ENCODE measurements around the gene DDIT4L. TPM values are rescaled to one million over a fixed set of nuclear protein-coding genes. Genes with fewer than 3 reads are reported as not detected.
A peak's percentile ranks its signal among the peaks of the same experiment; 100 is the strongest.
"Not testable (repeated sequence)": the region's sequence is repeated elsewhere in the genome, so short reads cannot be mapped to it uniquely, and the experiment has no call there.

DDIT4L gene, protein sequence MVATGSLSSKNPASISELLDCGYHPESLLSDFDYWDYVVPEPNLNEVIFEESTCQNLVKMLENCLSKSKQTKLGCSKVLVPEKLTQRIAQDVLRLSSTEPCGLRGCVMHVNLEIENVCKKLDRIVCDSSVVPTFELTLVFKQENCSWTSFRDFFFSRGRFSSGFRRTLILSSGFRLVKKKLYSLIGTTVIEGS
- not detected for polyA plus RNA-seq

DNA sequence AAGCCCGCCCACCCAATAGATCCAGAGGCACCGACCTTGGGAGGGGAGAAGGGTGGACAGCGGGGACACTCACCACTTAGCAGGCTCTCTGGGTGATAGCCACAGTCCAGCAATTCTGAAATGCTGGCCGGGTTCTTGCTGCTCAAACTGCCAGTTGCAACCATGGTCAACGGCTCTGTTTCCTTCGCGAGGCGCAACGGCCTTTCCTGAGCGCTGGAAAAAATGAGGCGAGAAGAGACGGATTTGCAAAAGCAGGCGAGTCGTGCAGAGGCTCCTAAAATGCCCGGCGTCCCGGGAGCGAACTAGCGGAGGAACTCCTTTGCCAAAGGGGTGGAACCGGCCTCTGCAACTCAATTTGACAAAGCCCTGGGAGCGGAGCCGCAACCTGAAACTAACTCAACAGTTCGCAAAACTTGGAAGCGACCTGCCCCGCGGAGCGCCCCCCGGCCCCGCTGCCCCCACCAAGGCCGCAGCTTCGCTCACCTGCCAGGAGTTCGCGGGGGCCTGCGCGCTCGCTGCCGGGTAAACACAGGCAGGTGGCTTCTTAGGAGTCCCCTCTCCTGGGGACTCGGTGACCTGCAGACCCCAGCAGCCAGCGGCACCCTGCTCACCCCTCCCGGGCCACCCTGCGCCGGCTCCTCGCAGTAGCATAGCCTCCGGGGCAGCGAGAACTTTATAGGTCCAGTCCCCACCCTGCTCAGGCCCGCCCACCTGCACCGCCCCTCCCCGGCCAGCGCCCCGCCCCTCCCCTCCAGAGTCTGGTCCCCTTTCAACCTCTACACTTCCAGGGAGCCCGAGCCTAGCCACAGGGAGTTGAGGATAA, at the start of gene DDIT4L:
Gene DDIT4L (minus strand): TSS at position 649 of the 823 bp plus-strand sequence. CDS start 485 bp downstream, at position 164.
- Mint-ChIP-seq H3K36me3 (no peaks in the 10 kb centered on the region), H3K4me1 (peaks cover 4 to 11% (median 7%) of the 10 kb centered on the region in 3 donors), H3K27ac (no peak within 1 kb of the TSS), H3K27me3 (peaks cover 30% of the 10 kb centered on the region), H3K4me3 (peak within 1 kb of the TSS; percentile 80 to 92 (median 84)), H3K9me3 (no peaks in the 10 kb centered on the region)

GRCh38 chr4:100240008-100240407, 49.7 kb upstream of the DDIT4L start:
- Mint-ChIP-seq H3K4me3 (no peak overlapping the region), H3K36me3 (no peaks in the 10 kb centered on the region), H3K27ac (no peak overlapping the region), H3K4me1 (peaks cover 0 to 6% (median 4%) of the 10 kb centered on the region in 3 donors), H3K27me3 (peaks cover 2% of the 10 kb centered on the region), H3K9me3 (peaks cover 3 to 4% (median 4%) of the 10 kb centered on the region in 3 donors)

GRCh38 chr4:100224721-100225120, 34.5 kb upstream of the DDIT4L start:
- H3K36me3 Mint-ChIP-seq: peaks cover 2% of the 10 kb centered on the region
- H3K4me3 Mint-ChIP-seq: no peak overlapping the region
- H3K27me3 Mint-ChIP-seq: peaks cover 1% of the 10 kb centered on the region
- peaks cover 0 to 16% (median 11%) of the 10 kb centered on the region in 3 donors for H3K9me3 Mint-ChIP-seq
- no peaks in the 10 kb centered on the region for H3K4me1 Mint-ChIP-seq
- peak overlapping the region in 1 of 3 donors; percentile 7 for H3K27ac Mint-ChIP-seq

DNA sequence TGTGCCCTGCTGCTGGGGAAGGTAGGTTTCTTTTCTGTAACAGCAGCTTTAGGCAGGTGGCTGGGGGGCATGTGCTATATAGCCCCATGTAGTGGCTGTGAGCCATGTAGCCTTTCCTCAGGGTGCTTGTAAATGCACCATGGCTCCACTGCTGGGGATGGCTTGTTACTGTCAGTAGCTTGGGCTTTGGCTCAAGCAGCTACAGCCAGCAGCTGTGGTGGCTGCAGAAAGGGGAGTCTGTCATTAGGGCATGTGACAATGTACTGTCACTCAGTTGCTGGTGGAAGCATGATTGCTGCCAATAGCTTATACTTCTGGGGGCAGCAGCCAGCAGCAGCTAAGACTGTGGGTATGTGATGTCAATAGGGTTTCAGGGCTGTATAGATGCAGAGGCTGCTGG, 33.9 kb upstream of the DDIT4L start:
- Mint-ChIP-seq H3K27ac (peak overlapping the region in 1 of 3 donors; percentile 7), H3K4me3 (no peak overlapping the region), H3K4me1 (no peaks in the 10 kb centered on the region), H3K36me3 (peaks cover 2% of the 10 kb centered on the region), H3K9me3 (peaks cover 0 to 17% (median 16%) of the 10 kb centered on the region in 3 donors), H3K27me3 (peaks cover 3% of the 10 kb centered on the region)

DNA sequence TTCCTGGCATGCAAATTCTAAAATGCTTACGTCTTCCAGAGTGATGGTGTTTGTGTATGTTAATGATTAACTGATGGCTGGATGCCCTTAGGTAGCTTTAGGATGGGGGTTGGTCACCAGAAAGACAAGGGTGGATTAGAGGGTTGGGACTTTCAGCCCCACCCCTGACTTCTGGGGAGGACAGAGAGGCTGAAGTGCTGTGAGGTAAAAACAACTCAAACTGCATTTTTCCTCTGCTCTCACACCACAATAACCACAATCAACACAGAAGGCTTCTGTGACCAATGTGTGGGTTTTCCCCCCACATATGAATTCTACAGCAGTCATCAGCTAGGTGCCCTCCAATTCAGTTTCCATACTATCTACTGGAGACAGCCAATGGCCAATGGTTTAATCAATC, 18.7 kb upstream of the DDIT4L start:
- no peaks in the 10 kb centered on the region for H3K36me3 Mint-ChIP-seq
- peaks cover 12% of the 10 kb centered on the region for H3K27me3 Mint-ChIP-seq
- peaks cover 0 to 6% (median 0%) of the 10 kb centered on the region in 3 donors for H3K4me1 Mint-ChIP-seq
- H3K27ac Mint-ChIP-seq: no peak overlapping the region
- H3K4me3 Mint-ChIP-seq: no peak overlapping the region
- peaks cover 0 to 2% (median 0%) of the 10 kb centered on the region in 3 donors for H3K9me3 Mint-ChIP-seq

GRCh38 chr4:100208459-100208858, 18.2 kb upstream of the DDIT4L start:
- peaks cover 12% of the 10 kb centered on the region for H3K27me3 Mint-ChIP-seq
- H3K36me3 Mint-ChIP-seq: no peaks in the 10 kb centered on the region
- H3K9me3 Mint-ChIP-seq: peaks cover 0 to 2% (median 0%) of the 10 kb centered on the region in 3 donors
- H3K4me1 Mint-ChIP-seq: peaks cover 0 to 6% (median 0%) of the 10 kb centered on the region in 3 donors
- no peak overlapping the region for H3K4me3 Mint-ChIP-seq
- no peak overlapping the region for H3K27ac Mint-ChIP-seq

- Mint-ChIP-seq H3K27ac (no peak overlapping the region), H3K9me3 (no peaks in the 10 kb centered on the region), H3K27me3 (peaks cover 12% of the 10 kb centered on the region), H3K4me3 (no peak overlapping the region), H3K4me1 (peaks cover 0 to 6% (median 0%) of the 10 kb centered on the region in 3 donors), H3K36me3 (no peaks in the 10 kb centered on the region)
Observed at GRCh38 chr4:100206850-100207249, 16.6 kb upstream of the DDIT4L start.

- no peaks in the 10 kb centered on the region for H3K36me3 Mint-ChIP-seq
- H3K27ac Mint-ChIP-seq: no peak overlapping the region
- H3K27me3 Mint-ChIP-seq: no peaks in the 10 kb centered on the region
- H3K9me3 Mint-ChIP-seq: no peaks in the 10 kb centered on the region
- no peaks in the 10 kb centered on the region for H3K4me1 Mint-ChIP-seq
- no peak overlapping the region for H3K4me3 Mint-ChIP-seq
Observed at GRCh38 chr4:100198061-100198460, 7.8 kb upstream of the DDIT4L start.

DNA sequence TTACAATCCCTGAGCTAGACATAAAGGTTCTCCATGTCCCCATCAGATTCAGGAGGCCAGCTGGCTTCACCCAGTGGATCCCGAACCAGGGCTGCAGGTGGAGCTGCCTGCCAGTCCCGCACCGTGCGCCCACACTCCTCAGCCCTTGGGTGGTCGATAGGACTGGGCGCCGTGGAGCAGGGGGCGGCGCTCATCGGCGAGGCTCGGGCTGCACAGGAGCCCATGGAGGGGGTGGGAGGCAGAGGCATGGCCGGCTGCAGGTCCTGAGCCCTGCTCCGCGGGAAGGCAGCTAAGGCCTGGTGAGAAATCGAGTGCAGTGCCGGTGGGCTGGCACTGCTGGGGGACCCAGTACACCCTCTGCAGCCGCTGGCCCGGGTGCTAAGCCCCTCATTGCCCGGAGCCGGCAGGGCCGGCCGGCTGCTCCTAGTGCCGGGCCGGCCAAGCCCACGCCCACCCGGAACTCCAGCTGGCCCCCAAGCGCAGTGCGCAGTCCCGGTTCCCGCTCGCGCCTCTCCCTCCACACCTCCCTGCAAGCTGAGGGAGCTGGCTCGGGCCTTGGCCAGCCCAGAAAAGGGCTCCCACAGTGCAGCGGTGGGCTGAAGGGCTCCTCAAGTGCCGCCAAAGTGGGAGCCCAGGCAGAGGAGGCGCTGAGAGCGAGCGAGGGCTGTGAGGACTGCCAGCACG, 6.3 kb upstream of the DDIT4L start:
- H3K4me3 Mint-ChIP-seq, H3K4me1 Mint-ChIP-seq, H3K27me3 Mint-ChIP-seq, H3K27ac Mint-ChIP-seq, H3K9me3 Mint-ChIP-seq, H3K36me3 Mint-ChIP-seq: not testable (repeated sequence)

DNA sequence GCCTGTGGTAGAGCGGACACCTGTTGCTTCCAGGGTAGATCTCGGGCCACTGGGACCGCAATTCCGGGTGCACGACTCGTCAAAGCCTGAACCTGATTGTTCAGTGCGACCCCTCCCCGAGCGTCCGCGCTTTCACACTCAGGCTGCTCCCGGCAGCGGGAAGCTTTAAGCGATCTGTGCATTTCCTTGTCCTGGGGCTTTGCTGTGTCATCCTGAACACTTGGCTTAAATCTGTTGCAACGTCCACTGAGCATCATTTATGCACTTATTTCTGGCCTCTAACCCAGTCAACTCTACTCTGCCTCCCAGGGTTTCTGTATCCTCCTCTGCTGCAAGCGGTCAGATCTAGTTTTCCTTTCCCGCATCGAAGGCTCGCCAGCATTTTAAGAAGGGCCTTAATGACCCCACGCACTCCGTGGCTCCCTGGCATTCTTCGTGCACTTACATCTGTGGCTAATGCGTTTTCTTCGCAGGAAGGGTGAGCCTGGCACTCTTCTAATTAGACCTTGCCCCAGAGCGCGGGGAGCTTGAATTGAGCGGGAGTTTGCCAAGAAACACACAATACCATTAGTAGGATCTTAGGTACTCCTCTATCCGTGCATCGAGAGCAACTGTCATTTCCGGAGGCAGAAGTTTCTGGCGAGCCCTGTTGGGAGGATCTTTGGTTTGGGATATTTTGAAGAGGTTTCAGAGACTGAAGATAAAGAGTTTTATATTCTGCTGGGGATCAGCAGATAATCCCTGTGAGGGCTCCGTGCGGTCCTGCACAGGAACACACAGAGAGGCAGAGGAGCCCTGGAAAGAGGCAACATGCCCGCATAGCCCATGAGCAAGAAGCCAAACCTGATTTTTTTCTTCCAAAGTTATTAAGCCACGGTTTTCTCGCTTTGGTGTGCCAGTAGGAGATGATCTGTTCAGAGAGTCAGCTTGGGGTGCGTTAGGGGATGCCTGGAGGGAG, 654 bp upstream of the DDIT4L start:
- H3K4me3 Mint-ChIP-seq: peak overlapping the region; percentile 64 to 92 (median 80)
- no peaks in the 10 kb centered on the region for H3K9me3 Mint-ChIP-seq
- H3K36me3 Mint-ChIP-seq: no peaks in the 10 kb centered on the region
- peaks cover 4 to 11% (median 7%) of the 10 kb centered on the region in 3 donors for H3K4me1 Mint-ChIP-seq
- no peak overlapping the region for H3K27ac Mint-ChIP-seq
- peaks cover 30% of the 10 kb centered on the region for H3K27me3 Mint-ChIP-seq

DNA sequence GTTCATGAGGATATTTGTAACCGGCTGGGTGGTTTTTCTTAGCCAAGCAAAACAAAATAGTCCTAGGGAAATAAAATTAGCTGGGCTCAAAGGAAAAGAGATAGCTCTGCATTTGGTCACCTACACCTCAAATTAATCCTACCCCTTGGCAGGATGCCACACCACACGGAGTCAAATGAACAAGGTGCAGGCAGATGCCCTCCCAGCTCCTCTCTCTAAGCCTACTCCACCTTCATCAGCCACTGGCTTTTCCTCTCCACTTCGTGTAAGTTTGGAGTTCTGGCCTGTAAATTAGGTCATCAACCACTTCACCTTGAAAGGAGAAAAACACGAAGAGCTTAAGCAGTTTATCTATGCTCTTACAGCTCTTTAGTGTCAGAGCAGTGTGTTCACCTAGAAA, 1.4 kb downstream of the DDIT4L start:
- Mint-ChIP-seq H3K36me3 (no peaks in the 10 kb centered on the region), H3K4me1 (peaks cover 4 to 11% (median 7%) of the 10 kb centered on the region in 3 donors), H3K27ac (no peak overlapping the region), H3K9me3 (no peaks in the 10 kb centered on the region), H3K27me3 (peaks cover 31% of the 10 kb centered on the region), H3K4me3 (peak overlapping the region in 1 of 4 donors; percentile 80)

GRCh38 chr4:100187781-100188180, 2.5 kb downstream of the DDIT4L start:
- Mint-ChIP-seq H3K4me3 (no peak overlapping the region), H3K36me3 (no peaks in the 10 kb centered on the region), H3K27ac (no peak overlapping the region), H3K9me3 (no peaks in the 10 kb centered on the region), H3K4me1 (peaks cover 4 to 11% (median 7%) of the 10 kb centered on the region in 3 donors), H3K27me3 (peaks cover 32% of the 10 kb centered on the region)

DNA sequence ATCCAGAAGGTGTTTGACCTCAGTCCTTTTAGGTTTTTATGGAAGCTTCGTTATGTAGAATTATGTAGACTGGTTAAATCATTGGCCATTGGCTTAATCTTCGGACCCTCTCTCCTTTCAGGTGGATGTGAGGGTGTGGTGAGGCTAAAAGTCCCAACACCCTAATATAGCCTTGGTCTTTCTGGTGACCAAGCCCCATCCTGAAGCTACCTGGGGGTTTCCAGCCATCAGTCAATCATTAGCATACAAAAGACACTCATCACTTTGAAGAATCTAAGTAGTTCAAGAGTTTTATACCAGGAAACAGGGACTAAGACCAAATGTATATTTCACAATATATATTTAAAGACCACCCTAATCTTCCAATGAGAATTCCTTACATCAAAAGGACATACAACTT, 5.5 kb downstream of the DDIT4L start:
- Mint-ChIP-seq H3K27me3 (peaks cover 18% of the 10 kb centered on the region), H3K36me3 (no peaks in the 10 kb centered on the region), H3K27ac (no peak overlapping the region), H3K4me3 (no peak overlapping the region), H3K9me3 (no peaks in the 10 kb centered on the region), H3K4me1 (peaks cover 0 to 7% (median 3%) of the 10 kb centered on the region in 3 donors)

DNA sequence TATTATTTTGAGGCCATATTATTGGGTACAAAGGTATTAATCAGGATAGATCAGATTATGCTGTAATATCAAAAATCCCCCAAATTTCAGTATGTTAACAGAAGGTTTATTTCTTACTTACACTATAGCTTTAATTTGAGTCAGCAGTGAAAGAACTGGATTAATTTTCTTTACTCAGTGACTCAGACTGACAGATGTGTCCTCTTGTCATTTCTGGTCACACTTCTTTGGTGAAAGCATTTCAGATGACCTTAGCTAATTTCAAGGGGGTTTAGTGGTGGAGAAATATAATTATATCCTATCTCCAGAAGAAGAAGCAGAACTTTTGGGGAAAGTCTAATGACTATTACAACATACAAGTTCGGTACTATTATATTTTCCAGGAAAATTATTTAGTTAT, 12.4 kb downstream of the DDIT4L start:
- Mint-ChIP-seq H3K4me1 (peaks cover 0 to 3% (median 0%) of the 10 kb centered on the region in 3 donors), H3K27me3 (peaks cover 1% of the 10 kb centered on the region), H3K4me3 (no peak overlapping the region), H3K27ac (no peak overlapping the region), H3K36me3 (no peaks in the 10 kb centered on the region), H3K9me3 (no peaks in the 10 kb centered on the region)

Measured in IgD-negative memory B cell (primary cell).